Body of pancreas (tissue), 4 donors: ENCODE measurements around the gene CDV3. TPM values are rescaled to one million over a fixed set of nuclear protein-coding genes. Genes with fewer than 3 reads are reported as not detected.
A peak's percentile ranks its signal among the peaks of the same experiment; 100 is the strongest.
"Not testable (repeated sequence)": the region's sequence is repeated elsewhere in the genome, so short reads cannot be mapped to it uniquely, and the experiment has no call there.

Source experiments
- ATAC-seq: fragments of 150-250 bp; one replicate; pipeline ENCODE4 v1.9.1; 2016
- DNase-seq, 4 donors: peaks; one replicate each; pipeline ENCODE4 v3.0.0-alpha.2; 2019
- H3K27ac ChIP-seq, 4 donors: fragments of 200-600 bp; sonication (generic); 1 replicate in 3 of 4; 2 replicates in 1 of 4; pipeline versions ENCODE4 v1.5.1 to v1.6.1; 2016 to 2019; ENCODE audit warnings: mild to moderate bottlenecking in 1 of 4, mixed read lengths in 1 of 4, moderate library complexity in 1 of 4
- H3K27me3 ChIP-seq, 2 donors: fragments of 200-600 bp; sonication (generic); one replicate each; pipeline ENCODE4 v1.6.0; 2016; ENCODE audit warnings: mild to moderate bottlenecking in 1 of 2
- H3K36me3 ChIP-seq, 2 donors: fragments of 200-600 bp; sonication (generic); replicated peaks in 1 of 2; 2 replicates each; pipeline ENCODE4 v1.5.1; 2016; ENCODE audit warnings: low read depth in 2 of 2; ENCODE audit not compliant: insufficient read depth in 1 of 2
- H3K4me1 ChIP-seq: fragments of 200-600 bp; sonication (generic); one replicate; pipeline ENCODE4 v1.6.0; 2016
- H3K4me3 ChIP-seq, 2 donors: fragments of 200-600 bp; sonication (generic); 1 replicate in 1 of 2; 2 replicates in 1 of 2; pipeline ENCODE4 v1.5.1; 2016 to 2019
- H3K9me3 ChIP-seq, 3 donors: fragments of 200-600 bp; sonication (generic); 1 replicate in 2 of 3; 2 replicates in 1 of 3; pipeline ENCODE4 v1.5.1; 2016
- POLR2A ChIP-seq, 3 donors: fragments of 450-650 bp; IDR thresholded peaks; one replicate each; pipeline ENCODE4 v1.6.1; 2016; ENCODE audit warnings: antibody characterized with exemption in 3 of 3, mild to moderate bottlenecking in 2 of 3
- WGBS, 2 donors: methylation state at CpG; one replicate each; pipeline ENCODE4 v1.1.5; 2017; 5-methylcytosine and 5-hydroxymethylcytosine counted together
- intact Hi-C: fragments of 100-400 bp; cut with DNase I; formaldehyde crosslinking; loops from one replicate; pipeline ENCODE4 v1.15.1; 2023
- total RNA-seq, 2 donors: library from RNA; depleted of rRNA; stranded (reverse); fragments of >200 nt; gene quantifications; one replicate each; pipeline ENCODE4 v1.1.0, GENCODE V29; 2016
- TF ChIP-seq, protein P1 (sequence below), 7 experiments: fragments of 450-650 bp in 4 of 7; fragments of 200-600 bp in 3 of 7; sonication (generic) in 3 of 7; IDR thresholded peaks; one replicate each; pipeline ENCODE4 v1.5.1; 2016 to 2019; ENCODE audit warnings: antibody characterized with exemption in 7 of 7

The CDV3 gene, protein sequence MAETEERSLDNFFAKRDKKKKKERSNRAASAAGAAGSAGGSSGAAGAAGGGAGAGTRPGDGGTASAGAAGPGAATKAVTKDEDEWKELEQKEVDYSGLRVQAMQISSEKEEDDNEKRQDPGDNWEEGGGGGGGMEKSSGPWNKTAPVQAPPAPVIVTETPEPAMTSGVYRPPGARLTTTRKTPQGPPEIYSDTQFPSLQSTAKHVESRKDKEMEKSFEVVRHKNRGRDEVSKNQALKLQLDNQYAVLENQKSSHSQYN
- total RNA-seq = 10 to 100 TPM; 67.6 to 70.3 TPM

DNA sequence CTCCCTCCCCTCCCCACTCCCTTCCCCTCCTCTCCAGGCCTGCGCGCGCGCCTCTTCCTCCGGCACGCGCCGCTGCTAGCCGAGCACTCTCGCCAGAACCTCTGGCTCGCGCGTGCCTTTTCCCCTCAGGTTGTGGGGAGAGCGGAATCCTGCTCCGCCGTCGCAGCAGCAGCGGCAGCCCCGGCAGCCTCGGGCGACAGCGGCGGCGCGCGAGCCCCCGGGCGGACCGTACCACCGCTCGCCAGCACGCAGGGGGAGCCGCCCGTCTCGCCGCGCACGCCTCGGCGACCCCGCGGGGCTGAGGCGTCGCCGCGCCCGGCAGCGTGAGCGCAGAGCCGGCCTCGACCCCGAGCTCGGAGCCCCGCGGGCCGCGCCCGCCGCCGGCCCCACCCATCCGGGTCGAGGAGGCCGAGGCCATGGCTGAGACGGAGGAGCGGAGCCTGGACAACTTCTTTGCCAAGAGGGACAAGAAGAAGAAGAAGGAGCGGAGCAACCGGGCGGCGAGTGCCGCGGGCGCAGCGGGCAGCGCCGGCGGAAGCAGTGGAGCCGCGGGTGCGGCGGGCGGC, at the start of gene CDV3:
Gene CDV3, plus strand, starts transcription at position 58 of the 566 bp plus-strand sequence. Its CDS starts 359 bp downstream, at position 417.
- ATAC-seq = peak; percentile 41
- Histone ChIP-seq H3K4me1 (peaks cover 62% of the 10 kb centered on the region), H3K27me3 (no peaks in the 10 kb centered on the region), H3K9me3 (no peaks in the 10 kb centered on the region), H3K27ac (peak within 1 kb of the TSS; percentile 90 to 98 (median 94)), H3K4me3 (peak within 1 kb of the TSS; percentile 54 to 57), H3K36me3 (peaks cover 0 to 3% of the 10 kb centered on the region in 2 donors)
- intact Hi-C loops = no loop called here
- no peak for DNase-seq
- peak; percentile 76 to 85 (median 85) for TF ChIP-seq POLR2A (IDR thresholded peaks at IDR 0.05)
- TF ChIP-seq, protein P1, sequence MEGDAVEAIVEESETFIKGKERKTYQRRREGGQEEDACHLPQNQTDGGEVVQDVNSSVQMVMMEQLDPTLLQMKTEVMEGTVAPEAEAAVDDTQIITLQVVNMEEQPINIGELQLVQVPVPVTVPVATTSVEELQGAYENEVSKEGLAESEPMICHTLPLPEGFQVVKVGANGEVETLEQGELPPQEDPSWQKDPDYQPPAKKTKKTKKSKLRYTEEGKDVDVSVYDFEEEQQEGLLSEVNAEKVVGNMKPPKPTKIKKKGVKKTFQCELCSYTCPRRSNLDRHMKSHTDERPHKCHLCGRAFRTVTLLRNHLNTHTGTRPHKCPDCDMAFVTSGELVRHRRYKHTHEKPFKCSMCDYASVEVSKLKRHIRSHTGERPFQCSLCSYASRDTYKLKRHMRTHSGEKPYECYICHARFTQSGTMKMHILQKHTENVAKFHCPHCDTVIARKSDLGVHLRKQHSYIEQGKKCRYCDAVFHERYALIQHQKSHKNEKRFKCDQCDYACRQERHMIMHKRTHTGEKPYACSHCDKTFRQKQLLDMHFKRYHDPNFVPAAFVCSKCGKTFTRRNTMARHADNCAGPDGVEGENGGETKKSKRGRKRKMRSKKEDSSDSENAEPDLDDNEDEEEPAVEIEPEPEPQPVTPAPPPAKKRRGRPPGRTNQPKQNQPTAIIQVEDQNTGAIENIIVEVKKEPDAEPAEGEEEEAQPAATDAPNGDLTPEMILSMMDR (IDR thresholded peaks at IDR 0.05) = no peak
- 2% methylated on average over 13 to 58 of the region's 81 CpGs for WGBS, 2 donors

DNA sequence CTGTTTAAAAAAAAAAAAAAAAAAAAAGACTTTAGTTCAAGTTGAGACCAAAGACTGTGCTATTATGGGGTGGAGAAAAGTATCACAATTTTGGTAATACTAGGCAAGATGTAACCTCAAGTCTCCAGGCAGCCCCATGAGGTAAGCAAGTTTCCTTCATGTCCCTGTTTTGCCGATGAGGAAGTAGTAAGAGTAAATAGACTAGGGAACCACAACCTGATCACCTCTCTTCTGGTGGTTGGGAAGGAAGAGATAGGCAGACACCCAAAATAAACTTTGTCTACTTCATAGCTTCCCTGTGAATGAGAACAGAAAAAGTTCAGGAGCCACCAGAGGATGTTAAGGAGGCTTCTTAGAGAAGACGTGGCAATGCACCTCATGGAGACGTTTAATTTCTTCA, 49.7 kb upstream of the CDV3 start:
- H3K27me3 ChIP-seq, intact Hi-C loops, H3K4me3 ChIP-seq, H3K36me3 ChIP-seq, H3K9me3 ChIP-seq: not testable (repeated sequence)
- ATAC-seq = peak; percentile 96
- H3K27ac ChIP-seq = peak overlapping the region in 2 of 4 donors; percentile 7 to 55
- peaks cover 12% of the 10 kb centered on the region for H3K4me1 ChIP-seq
- DNase-seq = peak in 3 of 4 donors; percentile 26 to 67 (median 42)
- WGBS, 2 donors = 18 to 26% methylated on average over 3 of the region's 3 CpGs

DNA sequence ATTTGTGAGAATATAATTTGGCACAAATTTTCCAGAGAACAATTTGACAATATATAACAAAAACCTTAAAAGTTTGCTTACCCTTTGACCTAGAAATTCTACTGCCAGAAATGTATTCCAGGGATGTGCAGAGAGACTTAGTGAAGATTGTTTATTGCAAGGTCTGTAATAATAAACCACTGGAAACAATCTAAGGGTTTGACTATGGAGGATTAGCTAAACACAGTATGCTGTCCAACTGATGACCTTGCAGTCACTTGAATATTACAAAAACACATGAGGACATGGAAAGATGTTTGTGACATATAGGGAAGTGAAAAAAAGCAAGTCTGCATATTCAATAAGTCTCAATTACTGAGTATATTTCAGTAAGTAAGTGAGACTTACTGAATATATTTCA, 48.1 kb upstream of the CDV3 start:
- Histone ChIP-seq H3K9me3 (no peaks in the 10 kb centered on the region), H3K27me3 (no peaks in the 10 kb centered on the region), H3K36me3 (no peaks in the 10 kb centered on the region), H3K27ac (no peak overlapping the region), H3K4me3 (no peak overlapping the region), H3K4me1 (peaks cover 12% of the 10 kb centered on the region)
- intact Hi-C loops = no loop called here
- TF ChIP-seq POLR2A (IDR thresholded peaks at IDR 0.05) = no peak
- TF ChIP-seq, protein P1 (IDR thresholded peaks at IDR 0.05) = no peak
- ATAC-seq (no peak), DNase-seq (no peak)

DNA sequence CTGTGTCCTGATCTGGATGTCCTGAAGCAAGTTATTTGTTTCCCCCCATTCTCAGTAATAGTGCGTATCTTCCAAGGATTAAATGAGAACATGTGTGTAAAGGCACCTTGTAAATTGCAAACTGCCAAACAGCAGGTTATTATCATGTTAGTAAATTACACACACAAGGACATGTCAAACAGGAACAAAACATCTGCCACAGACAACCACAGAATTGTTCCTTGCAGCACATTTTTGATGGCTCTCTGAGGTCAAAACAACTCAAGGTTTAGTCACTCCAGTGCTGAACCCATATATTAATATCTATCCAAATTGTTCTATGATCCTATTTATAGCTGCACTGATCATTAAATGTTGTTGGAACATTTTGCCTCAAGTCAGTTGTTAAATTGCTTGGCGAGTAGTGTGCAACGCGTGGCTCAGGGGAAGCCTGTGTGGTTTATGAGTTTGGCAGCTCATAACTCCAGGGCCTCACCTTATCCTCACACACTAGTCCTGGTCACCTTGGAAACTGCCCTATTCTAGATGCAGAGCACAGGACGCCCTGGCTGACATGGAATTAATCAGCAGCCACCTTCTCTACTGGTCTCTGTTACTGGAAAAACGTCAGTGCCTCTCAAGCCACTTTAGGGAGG, 46.3 kb upstream of the CDV3 start:
- ATAC-seq = no peak
- intact Hi-C loops = no loop called here
- TF ChIP-seq, protein P1 (IDR thresholded peaks at IDR 0.05) = no peak
- no peak for TF ChIP-seq POLR2A (IDR thresholded peaks at IDR 0.05)
- Histone ChIP-seq H3K27me3 (no peaks in the 10 kb centered on the region), H3K27ac (no peak overlapping the region), H3K4me3 (no peak overlapping the region), H3K9me3 (no peaks in the 10 kb centered on the region), H3K36me3 (no peaks in the 10 kb centered on the region), H3K4me1 (peaks cover 12% of the 10 kb centered on the region)
- WGBS, 2 donors = 48 to 54% methylated on average over 6 of the region's 6 CpGs
- DNase-seq = peak in 2 of 4 donors; percentile 16 to 17

DNA sequence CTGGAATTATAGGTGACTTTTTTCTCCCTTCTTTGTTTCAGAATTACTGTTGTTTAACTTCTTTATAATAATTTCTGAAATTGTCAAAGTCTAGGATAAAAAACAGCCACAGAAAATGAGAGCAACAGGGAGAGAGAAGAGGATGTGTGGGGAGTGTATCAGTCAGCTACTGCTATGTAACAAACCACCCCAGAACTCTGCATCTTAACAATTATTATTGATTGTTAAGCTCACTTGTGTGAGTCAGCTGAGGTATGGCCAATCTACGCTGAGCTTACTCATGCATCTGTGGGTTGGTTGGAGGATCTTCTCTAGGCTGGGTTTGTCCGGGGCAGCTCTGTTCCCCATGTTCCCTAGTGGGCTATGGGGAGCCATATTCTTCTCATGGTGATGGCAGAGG, 43.7 kb upstream of the CDV3 start:
- intact Hi-C loops = no loop called here
- DNase-seq (no peak), ATAC-seq (no peak)
- H3K4me1 ChIP-seq = no peaks in the 10 kb centered on the region
- H3K27ac ChIP-seq = no peak overlapping the region
- H3K27me3 ChIP-seq = no peaks in the 10 kb centered on the region
- WGBS, 2 donors = 97 to 100% methylated on average over 2 of the region's 2 CpGs
- TF ChIP-seq POLR2A (IDR thresholded peaks at IDR 0.05) = no peak
- TF ChIP-seq, protein P1 (IDR thresholded peaks at IDR 0.05) = no peak
- H3K9me3 ChIP-seq = no peaks in the 10 kb centered on the region
- H3K36me3 ChIP-seq = no peaks in the 10 kb centered on the region
- no peak overlapping the region for H3K4me3 ChIP-seq
